ENCODE results near the gene RNF213. TPM values are rescaled to one million over a fixed set of nuclear protein-coding genes. Genes with fewer than 3 reads are reported as not detected.

The RNF213 gene
- total and polyA plus RNA-seq, 10 of the 15 experiments (the other 5 are each of a cell fraction or from before 2014, with no cell fraction given) = 18.6 to 145 (median 65.8) TPM

DNA sequence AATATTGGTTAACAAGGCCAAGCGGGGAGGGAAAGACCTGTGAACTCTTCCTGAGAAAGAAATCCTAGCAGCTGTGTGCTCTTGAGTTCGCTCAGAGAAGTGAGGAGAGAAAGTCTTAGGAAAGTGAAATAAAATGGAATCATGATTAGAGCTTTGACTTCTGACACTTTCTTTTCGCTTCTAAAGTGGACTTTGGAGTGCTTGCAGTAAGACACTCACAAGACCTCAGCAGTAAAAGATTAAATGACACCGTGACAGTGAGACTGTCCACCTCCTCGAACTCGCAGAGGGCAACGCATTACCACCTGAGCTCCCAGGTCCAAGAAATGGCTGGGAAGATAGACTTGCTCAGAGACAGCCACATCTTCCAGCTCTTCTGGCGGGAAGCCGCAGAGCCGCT, 71.2 kb downstream of the RNF213 start:
- FAIRE-seq (no peak), DNase-seq (ENCODE audit: low read depth, low spot score) (no peak), ATAC-seq (no peak)
- Histone ChIP-seq H3K9ac (ENCODE audit: control insufficient read depth, insufficient read depth, low read length) (no peak overlapping the region), H3K9me3 (replicated peaks; ENCODE audit: control insufficient read depth, insufficient read depth, low read length) (no peaks in the 10 kb centered on the region), H3K36me3 (ENCODE audit: control insufficient read depth in 2 of 2, insufficient read depth in 2 of 2, low read length in 1 of 2) (peaks cover 20 to 52% of the 10 kb centered on the region in 2 experiments), H3K27ac (ENCODE audit: control insufficient read depth, insufficient read depth) (no peak overlapping the region), H3K4me1 (ENCODE audit: control insufficient read depth, insufficient read depth, low read length) (no peaks in the 10 kb centered on the region), H4K20me1 (ENCODE audit: control insufficient read depth, insufficient read depth) (no peaks in the 10 kb centered on the region), H3K27me3 (replicated peaks in 1 of 2; ENCODE audit: control insufficient read depth in 2 of 2, insufficient read depth in 2 of 2, low read length in 1 of 2) (no peaks in the 10 kb centered on the region), H3K4me2 (ENCODE audit: control insufficient read depth, insufficient read depth) (no peak overlapping the region), H2AFZ (ENCODE audit: control insufficient read depth, low read depth, low read length) (no peak overlapping the region), H3K79me2 (ENCODE audit: control insufficient read depth, insufficient read depth, low read length) (no peaks in the 10 kb centered on the region), H3K4me3 (no peak overlapping the region)
- ChIA-PET CTCF (no interaction called here), SMC1A (ENCODE audit: uncharacterized antibody, unreplicated experiment) (no interaction called here), RAD21 (ENCODE audit: unreplicated experiment) (no interaction called here), POLR2A (no interaction called here)
- in situ Hi-C loops (cut with MboI) = no loop called here
- TF ChIP-seq YBX1 (IDR thresholded peaks at IDR 0.05) = no peak
- TF ChIP-seq POLR2A (IDR thresholded peaks at IDR 0.05; ENCODE audit: low read depth, low read length) = no peak
- TF ChIP-seq TAF1 (IDR thresholded peaks at IDR 0.05; ENCODE audit: borderline replicate concordance, low read depth, low read length) = no peak
- TF ChIP-seq EGR1 (IDR thresholded peaks at IDR 0.05; ENCODE audit: borderline replicate concordance in 1 of 2, low read depth in 2 of 2, low read length in 2 of 2) = no peak
- no peak for TF ChIP-seq NRF1 (conservative IDR thresholded peaks at IDR 0.05; ENCODE audit: low read depth, low read length)
- no peak for TF ChIP-seq ZBED1 (IDR thresholded peaks at IDR 0.05; ENCODE audit: borderline replicate concordance)
- TF ChIP-seq BHLHE40 (IDR thresholded peaks at IDR 0.05; ENCODE audit: borderline replicate concordance in 1 of 2, low read depth in 2 of 2, low read length in 1 of 2) = no peak
- TF ChIP-seq, protein P1, sequence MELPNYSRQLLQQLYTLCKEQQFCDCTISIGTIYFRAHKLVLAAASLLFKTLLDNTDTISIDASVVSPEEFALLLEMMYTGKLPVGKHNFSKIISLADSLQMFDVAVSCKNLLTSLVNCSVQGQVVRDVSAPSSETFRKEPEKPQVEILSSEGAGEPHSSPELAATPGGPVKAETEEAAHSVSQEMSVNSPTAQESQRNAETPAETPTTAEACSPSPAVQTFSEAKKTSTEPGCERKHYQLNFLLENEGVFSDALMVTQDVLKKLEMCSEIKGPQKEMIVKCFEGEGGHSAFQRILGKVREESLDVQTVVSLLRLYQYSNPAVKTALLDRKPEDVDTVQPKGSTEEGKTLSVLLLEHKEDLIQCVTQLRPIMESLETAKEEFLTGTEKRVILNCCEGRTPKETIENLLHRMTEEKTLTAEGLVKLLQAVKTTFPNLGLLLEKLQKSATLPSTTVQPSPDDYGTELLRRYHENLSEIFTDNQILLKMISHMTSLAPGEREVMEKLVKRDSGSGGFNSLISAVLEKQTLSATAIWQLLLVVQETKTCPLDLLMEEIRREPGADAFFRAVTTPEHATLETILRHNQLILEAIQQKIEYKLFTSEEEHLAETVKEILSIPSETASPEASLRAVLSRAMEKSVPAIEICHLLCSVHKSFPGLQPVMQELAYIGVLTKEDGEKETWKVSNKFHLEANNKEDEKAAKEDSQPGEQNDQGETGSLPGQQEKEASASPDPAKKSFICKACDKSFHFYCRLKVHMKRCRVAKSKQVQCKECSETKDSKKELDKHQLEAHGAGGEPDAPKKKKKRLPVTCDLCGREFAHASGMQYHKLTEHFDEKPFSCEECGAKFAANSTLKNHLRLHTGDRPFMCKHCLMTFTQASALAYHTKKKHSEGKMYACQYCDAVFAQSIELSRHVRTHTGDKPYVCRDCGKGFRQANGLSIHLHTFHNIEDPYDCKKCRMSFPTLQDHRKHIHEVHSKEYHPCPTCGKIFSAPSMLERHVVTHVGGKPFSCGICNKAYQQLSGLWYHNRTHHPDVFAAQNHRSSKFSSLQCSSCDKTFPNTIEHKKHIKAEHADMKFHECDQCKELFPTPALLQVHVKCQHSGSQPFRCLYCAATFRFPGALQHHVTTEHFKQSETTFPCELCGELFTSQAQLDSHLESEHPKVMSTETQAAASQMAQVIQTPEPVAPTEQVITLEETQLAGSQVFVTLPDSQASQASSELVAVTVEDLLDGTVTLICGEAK (IDR thresholded peaks at IDR 0.05; ENCODE audit: borderline replicate concordance) = no peak
- no peak for TF ChIP-seq TBL1XR1 (IDR thresholded peaks at IDR 0.05; ENCODE audit: low read depth, low read length)
- TF ChIP-seq EED (IDR thresholded peaks at IDR 0.05; ENCODE audit: low read depth) = no peak
- no TSS peak for BruUV-seq (replicated peaks)
- 96% methylated on average over 10 of the region's 10 CpGs for WGBS (ENCODE audit: insufficient coverage, insufficient replicate concordance, low lambda C conversion rate, missing lambda C conversion rate)
- intact Hi-C loops (cut with micrococcal nuclease; ENCODE audit: unreplicated experiment) = loop anchor here (10.0 kb wide), 1 partner anchor 137 kb away; no protein-coding TSS in a partner anchor

Data from GM12878 (cell line).